H7 (cell line): ENCODE data around the gene NOXRED1. TPM values are rescaled to one million over a fixed set of nuclear protein-coding genes. Genes with fewer than 3 reads are reported as not detected.

Source experiments
- DNase-seq: peaks from one replicate; pipeline ENCODE4 v3.0.0; 2012
- H3K27me3 ChIP-seq: 2 replicates; pipeline ENCODE4 v1.6.0; 2011; ENCODE audit warnings: mild to moderate bottlenecking, low read length; ENCODE audit not compliant: control insufficient read depth, insufficient read depth
- H3K36me3 ChIP-seq: replicated peaks from 2 replicates; pipeline ENCODE4 v1.5.1; 2011; ENCODE audit warnings: low read length; ENCODE audit not compliant: control insufficient read depth, insufficient read depth
- H3K4me3 ChIP-seq: 2 replicates; pipeline ENCODE4 v1.5.1; 2011; ENCODE audit warnings: low read depth, mild to moderate bottlenecking, control low read depth, low read length, moderate library complexity; ENCODE audit not compliant: insufficient read depth
- total RNA-seq: library from RNA; depleted of rRNA; stranded (reverse); fragments of >200 nt; shearing (Covaris generic); gene quantifications from 2 replicates; pipeline ENCODE4 v1.2.3, GENCODE V29; 2014

NOXRED1 gene
- total RNA-seq, 1 experiment from 2014 or later: 0.07 TPM

GRCh38 chr14:77376771-77377501, 46.4 kb downstream of the NOXRED1 start, which contains the start of the genes SAMD15 and TMED8:
TSS of gene SAMD15 (plus strand) at chr14:77377379. CDS start at chr14:77377419, 40 bp downstream.
TSS of gene TMED8 (minus strand) at chr14:77377094. CDS start at chr14:77377053, 41 bp downstream.
- peak within 1 kb of the TSS; percentile 61 for H3K4me3 ChIP-seq
- DNase-seq: peak; percentile 94
- no peaks in the 10 kb centered on the region for H3K36me3 ChIP-seq
- no peaks in the 10 kb centered on the region for H3K27me3 ChIP-seq

GRCh38 chr14:77375973-77376770, 47.2 kb downstream of the NOXRED1 start:
- DNase-seq: peak; percentile 77
- no peaks in the 10 kb centered on the region for H3K27me3 ChIP-seq
- H3K36me3 ChIP-seq: no peaks in the 10 kb centered on the region
- H3K4me3 ChIP-seq: peak overlapping the region; percentile 61

- DNase-seq: no peak
- H3K36me3 ChIP-seq: no peaks in the 10 kb centered on the region
- H3K27me3 ChIP-seq: no peaks in the 10 kb centered on the region
- no peak overlapping the region for H3K4me3 ChIP-seq
Observed at GRCh38 chr14:77375164-77375950, 48.0 kb downstream of the NOXRED1 start.

GRCh38 chr14:77372304-77372841, 51.0 kb downstream of the NOXRED1 start:
- no peak overlapping the region for H3K4me3 ChIP-seq
- no peak for DNase-seq
- H3K36me3 ChIP-seq: no peaks in the 10 kb centered on the region
- H3K27me3 ChIP-seq: no peaks in the 10 kb centered on the region

GRCh38 chr14:77369285-77369684, 54.0 kb downstream of the NOXRED1 start:
- H3K4me3 ChIP-seq: no peak overlapping the region
- H3K27me3 ChIP-seq: no peaks in the 10 kb centered on the region

GRCh38 chr14:77364146-77364545, 59.2 kb downstream of the NOXRED1 start:
- no peaks in the 10 kb centered on the region for H3K36me3 ChIP-seq
- no peak overlapping the region for H3K4me3 ChIP-seq
- no peak for DNase-seq
- H3K27me3 ChIP-seq: no peaks in the 10 kb centered on the region

More at GRCh38 chr14:77369285-77369684, 54.0 kb downstream of the NOXRED1 start:
- no peaks in the 10 kb centered on the region for H3K36me3 ChIP-seq
- DNase-seq: peak; percentile 21

- Histone ChIP-seq H3K36me3 (no peaks in the 10 kb centered on the region), H3K4me3 (no peak overlapping the region), H3K27me3 (no peaks in the 10 kb centered on the region)
- DNase-seq: no peak
Observed at GRCh38 chr14:77359626-77360025, 63.7 kb downstream of the NOXRED1 start.

GRCh38 chr14:77356899-77357298, 66.4 kb downstream of the NOXRED1 start:
- Histone ChIP-seq H3K4me3 (no peak overlapping the region), H3K36me3 (no peaks in the 10 kb centered on the region), H3K27me3 (no peaks in the 10 kb centered on the region)
- no peak for DNase-seq

GRCh38 chr14:77355811-77356210, 67.5 kb downstream of the NOXRED1 start:
- Histone ChIP-seq H3K27me3 (no peaks in the 10 kb centered on the region), H3K4me3 (no peak overlapping the region), H3K36me3 (no peaks in the 10 kb centered on the region)
- no peak for DNase-seq

- H3K27me3 ChIP-seq: no peaks in the 10 kb centered on the region
- H3K36me3 ChIP-seq: no peaks in the 10 kb centered on the region
- no peak for DNase-seq
- no peak overlapping the region for H3K4me3 ChIP-seq
Observed at GRCh38 chr14:77353469-77354141, 69.7 kb downstream of the NOXRED1 start.

- H3K27me3 ChIP-seq: no peaks in the 10 kb centered on the region
- H3K4me3 ChIP-seq: no peak overlapping the region
- no peak for DNase-seq
- H3K36me3 ChIP-seq: no peaks in the 10 kb centered on the region
Observed at GRCh38 chr14:77347751-77348150, 75.6 kb downstream of the NOXRED1 start.

- H3K4me3 ChIP-seq: no peak overlapping the region
- no peak for DNase-seq
- H3K27me3 ChIP-seq: no peaks in the 10 kb centered on the region
- H3K36me3 ChIP-seq: no peaks in the 10 kb centered on the region
Observed at GRCh38 chr14:77346495-77346894, 76.8 kb downstream of the NOXRED1 start.

- peaks cover 2% of the 10 kb centered on the region for H3K36me3 ChIP-seq
- H3K4me3 ChIP-seq: no peak overlapping the region
- no peaks in the 10 kb centered on the region for H3K27me3 ChIP-seq
- DNase-seq: no peak
Observed at GRCh38 chr14:77344377-77344996, 78.8 kb downstream of the NOXRED1 start.
